AG04450 (cell line): Measurements from ENCODE around the gene TEX101. TPM values are rescaled to one million over a fixed set of nuclear protein-coding genes. Genes with fewer than 3 reads are reported as not detected.

Source experiments
- CTCF ChIA-PET: fragments of 300-600, 350-600 bp; formaldehyde crosslinking; extraction: SDS; loops from one replicate; lab custom pipeline; 2022; ENCODE audit warnings: antibody characterized with exemption, inconsistent platforms; lab: Charles Lee
- POLR2A ChIA-PET: fragments of 350-600 bp; formaldehyde crosslinking; extraction: SDS; loops from one replicate; lab custom pipeline; 2021; ENCODE audit warnings: antibody characterized with exemption, inconsistent platforms; lab: Yijun Ruan, JAX
- DNase-seq: peaks from one replicate; pipeline ENCODE4 v3.0.0-alpha.2; 2011; ENCODE audit warnings: low read depth, low spot score
- H3K27ac ChIP-seq: one replicate; pipeline ENCODE4 v1.5.1; 2012; ENCODE audit warnings: low read depth, low read length, control low read depth
- H3K27me3 ChIP-seq: one replicate; pipeline ENCODE4 v1.6.0; 2012; ENCODE audit warnings: low read length; ENCODE audit not compliant: control insufficient read depth, insufficient read depth
- H3K4me3 ChIP-seq: 2 replicates; pipeline ENCODE4 v1.5.1; 2011; ENCODE audit warnings: mild to moderate bottlenecking, low read depth, low read length, control low read depth
- H3K9me3 ChIP-seq: 2 replicates; pipeline ENCODE4 v1.5.1; 2012; ENCODE audit warnings: low read length; ENCODE audit not compliant: control insufficient read depth, insufficient read depth
- polyA plus RNA-seq: library from polyadenylated mRNA; depleted of rRNA; stranded (reverse); fragments of >200 nt; gene quantifications from 2 replicates; pipeline ENCODE4 v1.2.3, GENCODE V29; 2011
- TF ChIP-seq, protein P1 (sequence below): IDR thresholded peaks from 2 replicates; pipeline ENCODE4 v1.5.1; 2011; ENCODE audit warnings: low read depth, low read length, control low read depth, inconsistent platforms

TEX101 gene
- polyA plus RNA-seq, 1 experiment = not detected

DNA sequence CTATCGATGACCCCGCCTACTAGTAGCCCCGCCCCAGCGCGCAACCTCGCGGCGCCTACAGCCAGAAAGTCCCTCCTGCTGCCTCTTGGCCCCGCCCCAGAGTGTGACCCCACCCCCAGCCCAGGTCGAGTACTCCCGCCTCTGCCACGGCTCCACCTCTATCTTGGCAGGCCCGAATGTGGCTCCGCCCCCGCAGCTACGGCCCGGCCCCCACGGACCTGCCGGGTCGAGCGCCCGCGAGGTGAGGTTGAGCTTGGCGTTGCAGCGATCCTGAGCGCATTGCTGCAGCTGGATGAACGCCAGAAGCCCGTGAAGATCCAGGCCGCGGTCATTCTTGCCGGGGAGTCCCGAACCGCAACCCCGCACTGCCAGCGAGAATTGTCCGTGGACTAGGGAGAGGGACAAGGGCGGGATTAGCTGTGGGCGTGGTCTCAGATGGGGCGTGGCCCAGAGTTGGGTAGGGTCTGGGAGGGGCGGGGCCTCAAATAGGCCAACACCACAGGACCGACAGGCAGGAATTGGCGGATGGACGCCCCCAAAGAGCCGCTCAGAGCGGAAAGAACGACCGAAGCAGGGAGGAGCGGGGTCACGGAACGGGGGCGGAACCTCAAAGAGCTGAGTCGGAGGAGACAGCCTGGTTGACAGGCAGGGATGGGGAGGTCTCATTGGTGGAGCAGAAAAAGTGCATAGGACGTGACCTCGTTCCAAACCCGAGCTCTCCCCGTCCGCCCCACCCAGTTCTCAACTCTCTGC, 48.9 kb downstream of the TEX101 start:
- TF ChIP-seq, protein P1, sequence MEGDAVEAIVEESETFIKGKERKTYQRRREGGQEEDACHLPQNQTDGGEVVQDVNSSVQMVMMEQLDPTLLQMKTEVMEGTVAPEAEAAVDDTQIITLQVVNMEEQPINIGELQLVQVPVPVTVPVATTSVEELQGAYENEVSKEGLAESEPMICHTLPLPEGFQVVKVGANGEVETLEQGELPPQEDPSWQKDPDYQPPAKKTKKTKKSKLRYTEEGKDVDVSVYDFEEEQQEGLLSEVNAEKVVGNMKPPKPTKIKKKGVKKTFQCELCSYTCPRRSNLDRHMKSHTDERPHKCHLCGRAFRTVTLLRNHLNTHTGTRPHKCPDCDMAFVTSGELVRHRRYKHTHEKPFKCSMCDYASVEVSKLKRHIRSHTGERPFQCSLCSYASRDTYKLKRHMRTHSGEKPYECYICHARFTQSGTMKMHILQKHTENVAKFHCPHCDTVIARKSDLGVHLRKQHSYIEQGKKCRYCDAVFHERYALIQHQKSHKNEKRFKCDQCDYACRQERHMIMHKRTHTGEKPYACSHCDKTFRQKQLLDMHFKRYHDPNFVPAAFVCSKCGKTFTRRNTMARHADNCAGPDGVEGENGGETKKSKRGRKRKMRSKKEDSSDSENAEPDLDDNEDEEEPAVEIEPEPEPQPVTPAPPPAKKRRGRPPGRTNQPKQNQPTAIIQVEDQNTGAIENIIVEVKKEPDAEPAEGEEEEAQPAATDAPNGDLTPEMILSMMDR = no peak
- CTCF ChIA-PET = interaction anchor here (0.7 to 2.3 kb wide), 8 partner anchors 15 to 867 kb away, joined by 3 to 15 read pairs (median 8); partner anchors contain the start of gene PHLDB3
- H3K9me3 ChIP-seq = peaks cover 14% of the 10 kb centered on the region
- H3K4me3 ChIP-seq = peak overlapping the region; percentile 79
- peak overlapping the region; percentile 47 for H3K27ac ChIP-seq
- POLR2A ChIA-PET = interaction anchor here (0.5 to 2.1 kb wide), 9 partner anchors 10 to 205 kb away, joined by 3 to 12 read pairs (median 3); partner anchors contain the start of gene PHLDB3
- peaks cover 7% of the 10 kb centered on the region for H3K27me3 ChIP-seq
- DNase-seq = peak; percentile 62

DNA sequence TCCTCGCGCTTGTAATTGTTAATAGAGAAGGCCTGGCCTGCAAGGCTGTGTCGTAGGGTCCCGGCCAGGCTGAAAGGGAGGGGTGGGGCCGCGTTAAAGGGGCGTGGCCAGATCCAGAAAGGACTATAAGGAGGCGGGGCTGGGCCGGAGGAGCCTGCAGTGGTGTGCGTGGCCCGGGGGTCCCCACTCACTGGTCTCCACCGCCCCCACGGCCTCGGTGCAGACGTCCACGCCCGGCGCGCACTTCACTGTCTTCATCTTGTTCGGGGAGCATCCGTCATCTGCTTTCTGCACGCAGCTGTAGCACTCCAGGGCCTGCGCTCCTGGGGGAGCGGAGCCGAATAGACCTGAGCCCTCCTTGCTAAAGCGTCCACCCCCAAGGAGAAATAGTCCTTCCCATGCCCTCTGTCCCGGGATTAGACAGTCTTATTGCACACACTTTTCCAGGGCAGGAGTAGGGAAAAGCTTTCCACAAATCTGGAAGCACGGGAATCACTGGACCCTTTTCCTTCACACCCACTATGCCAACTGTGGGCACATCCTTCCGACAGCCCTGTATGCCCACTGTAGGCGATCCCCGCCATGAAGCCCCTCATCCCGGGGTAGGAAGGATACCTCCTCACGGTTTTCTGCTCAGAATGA, 49.6 kb downstream of the TEX101 start:
- ChIA-PET POLR2A (interaction anchor here (0.6 to 2.1 kb wide), 7 partner anchors 9 to 205 kb away, joined by 3 to 12 read pairs (median 3); partner anchors contain the start of gene PHLDB3), CTCF (interaction anchor here (0.7 to 2.3 kb wide), 5 partner anchors 17 to 905 kb away, joined by 3 to 15 read pairs (median 8); partner anchors contain the start of gene PHLDB3)
- H3K27me3 ChIP-seq = peaks cover 7% of the 10 kb centered on the region
- TF ChIP-seq, protein P1 = no peak
- no peak for DNase-seq
- H3K4me3 ChIP-seq = peak overlapping the region; percentile 79
- H3K9me3 ChIP-seq = peaks cover 14% of the 10 kb centered on the region
- peak overlapping the region; percentile 47 for H3K27ac ChIP-seq

DNA sequence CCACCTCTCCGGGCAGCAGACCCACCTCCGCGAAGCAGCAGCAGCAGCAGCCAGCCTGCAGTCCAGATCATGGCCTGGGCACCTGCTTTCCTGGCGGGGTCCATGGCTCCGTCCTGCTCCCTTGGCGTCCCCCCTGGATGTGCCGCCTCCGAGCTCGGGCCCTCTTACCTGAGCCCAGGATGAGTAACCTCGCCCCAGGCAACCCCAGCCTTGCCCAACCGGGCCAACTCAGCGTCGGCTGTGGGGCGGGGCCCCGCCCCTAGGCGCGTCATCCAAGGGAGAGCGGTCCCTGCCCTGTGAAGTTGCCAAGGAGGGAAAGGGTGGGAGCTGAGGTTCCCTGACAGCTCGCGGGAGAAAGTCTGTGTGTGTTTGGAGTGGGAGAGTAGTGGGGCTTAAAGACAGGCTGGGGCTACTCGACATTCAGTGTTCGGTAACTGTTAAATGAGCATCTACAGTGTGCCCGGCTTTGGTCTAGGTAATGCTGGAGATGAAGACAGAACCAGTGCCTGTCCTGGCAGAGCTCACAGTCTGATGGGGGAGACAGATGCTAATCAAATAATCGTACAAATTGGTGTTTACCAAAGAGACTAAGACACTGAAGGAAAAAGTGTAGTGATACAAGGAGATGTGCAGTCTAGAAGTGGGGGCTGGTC, 50.9 kb downstream of the TEX101 start, which contains the start of gene LYPD3:
Gene LYPD3 (minus strand): TSS at position 141 of the 653 bp plus-strand sequence. CDS start 37 bp downstream, at position 104.
- no peak within 1 kb of the TSS for H3K27ac ChIP-seq
- ChIA-PET POLR2A (no interaction called here), CTCF (interaction anchor here (0.9 to 2.3 kb wide), 3 partner anchors 19 to 90 kb away, joined by 3 to 9 read pairs (median 4); no protein-coding TSS in a partner anchor)
- peak within 1 kb of the TSS; percentile 79 for H3K4me3 ChIP-seq
- no peak for DNase-seq
- TF ChIP-seq, protein P1 = no peak
- peaks cover 14% of the 10 kb centered on the region for H3K9me3 ChIP-seq
- H3K27me3 ChIP-seq = peaks cover 4% of the 10 kb centered on the region

DNA sequence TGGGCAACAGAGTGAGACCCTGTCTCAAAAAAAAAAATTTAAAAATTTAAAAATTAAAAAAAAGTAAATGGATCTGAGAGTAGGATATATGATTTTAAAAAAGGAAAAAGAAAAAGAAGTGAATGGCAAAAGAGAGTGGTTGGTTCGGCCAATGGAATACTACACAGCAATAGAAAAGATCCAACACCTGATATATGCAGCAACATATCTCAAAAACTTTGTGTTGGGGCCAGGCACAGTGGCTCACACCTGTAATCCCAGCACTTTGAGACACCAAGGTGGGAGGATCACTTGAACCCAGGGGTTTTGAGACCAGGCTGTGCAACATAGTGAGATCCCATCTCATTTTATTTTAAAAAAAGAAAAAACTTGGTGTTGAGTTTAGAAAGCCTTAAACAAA, 52.1 kb downstream of the TEX101 start:
- no peak overlapping the region for H3K27ac ChIP-seq
- H3K4me3 ChIP-seq = no peak overlapping the region
- H3K27me3 ChIP-seq = peaks cover 4% of the 10 kb centered on the region
- CTCF ChIA-PET = interaction anchor here (0.9 to 1.1 kb wide), 2 partner anchors 20 to 88 kb away, joined by 3 to 4 read pairs; no protein-coding TSS in a partner anchor
- no peak for DNase-seq
- POLR2A ChIA-PET = no interaction called here
- peaks cover 14% of the 10 kb centered on the region for H3K9me3 ChIP-seq
- TF ChIP-seq, protein P1 = no peak
